COLO829 (cell line): ENCODE results near the gene CD99L2.

Experiments used
- DNase-seq: peaks from one replicate; pipeline ENCODE4 v3.0.0; 2012; ENCODE audit warnings: low spot score

CD99L2 gene, protein sequence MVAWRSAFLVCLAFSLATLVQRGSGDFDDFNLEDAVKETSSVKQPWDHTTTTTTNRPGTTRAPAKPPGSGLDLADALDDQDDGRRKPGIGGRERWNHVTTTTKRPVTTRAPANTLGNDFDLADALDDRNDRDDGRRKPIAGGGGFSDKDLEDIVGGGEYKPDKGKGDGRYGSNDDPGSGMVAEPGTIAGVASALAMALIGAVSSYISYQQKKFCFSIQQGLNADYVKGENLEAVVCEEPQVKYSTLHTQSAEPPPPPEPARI

DNA sequence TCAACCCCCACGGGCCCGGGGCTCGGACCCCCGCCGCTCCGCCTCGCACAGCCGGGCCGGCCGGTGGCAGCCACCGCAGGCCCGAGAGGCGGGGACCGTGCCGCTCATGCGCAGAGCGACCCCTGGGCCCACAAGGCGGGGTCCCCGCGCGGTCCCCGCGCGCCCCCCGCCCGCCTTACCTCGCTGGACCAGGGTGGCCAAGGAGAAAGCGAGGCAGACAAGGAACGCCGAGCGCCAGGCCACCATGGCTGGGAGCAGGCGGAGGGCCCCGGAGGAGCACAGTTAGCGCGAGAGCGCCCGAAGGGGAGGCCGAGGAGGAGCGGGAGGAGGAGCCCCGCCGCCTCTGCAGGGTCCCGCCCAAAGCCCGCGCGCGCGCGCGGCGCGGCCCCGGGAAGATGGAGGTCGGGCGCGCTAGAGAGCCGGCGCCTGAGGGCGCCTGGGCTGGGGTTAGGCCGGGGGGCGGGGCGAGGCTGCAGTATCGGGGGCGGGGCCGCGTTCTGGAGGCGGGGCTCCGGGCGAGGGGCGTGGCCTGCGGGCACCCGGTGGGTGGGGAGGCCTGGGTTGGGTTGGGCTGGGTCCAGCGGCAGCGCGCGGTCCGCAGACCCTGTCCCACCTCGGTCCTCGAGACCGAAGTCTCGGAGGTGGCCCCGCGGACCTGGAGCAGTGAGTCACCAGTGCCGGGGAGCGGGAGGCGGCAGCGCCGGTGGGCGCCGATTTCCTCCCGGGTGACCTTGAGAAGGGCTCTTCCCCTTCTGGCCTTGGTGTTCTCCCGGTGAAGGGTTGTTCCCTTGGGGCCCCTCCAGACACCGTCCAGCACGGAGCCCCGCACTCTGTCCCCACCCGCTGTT, at the start of gene CD99L2:
TSS of gene CD99L2 (minus strand) at position 326 of the 848 bp plus-strand sequence. CDS start at position 246, 80 bp downstream.
- peak; percentile 86 for DNase-seq

DNA sequence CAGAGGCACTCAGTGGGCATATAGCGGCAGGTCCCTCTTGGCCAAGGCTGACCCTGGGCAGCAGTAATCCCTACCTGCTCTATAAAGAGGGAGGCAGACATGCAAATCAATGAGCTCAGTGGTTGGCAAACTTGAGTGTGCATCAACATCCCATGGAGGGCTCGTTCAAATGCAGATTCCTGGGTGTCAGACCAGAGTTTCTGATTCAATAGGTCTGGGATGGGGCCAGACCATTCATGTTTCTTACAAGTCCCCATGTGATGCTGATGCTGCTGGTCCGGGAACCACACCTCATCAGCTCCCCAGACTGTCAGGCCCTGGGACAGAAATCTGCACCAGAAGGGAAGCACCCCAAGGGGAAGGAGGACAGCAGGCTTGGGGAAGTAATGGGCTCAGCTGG, 45.8 kb upstream of the CD99L2 start:
- no peak for DNase-seq

DNA sequence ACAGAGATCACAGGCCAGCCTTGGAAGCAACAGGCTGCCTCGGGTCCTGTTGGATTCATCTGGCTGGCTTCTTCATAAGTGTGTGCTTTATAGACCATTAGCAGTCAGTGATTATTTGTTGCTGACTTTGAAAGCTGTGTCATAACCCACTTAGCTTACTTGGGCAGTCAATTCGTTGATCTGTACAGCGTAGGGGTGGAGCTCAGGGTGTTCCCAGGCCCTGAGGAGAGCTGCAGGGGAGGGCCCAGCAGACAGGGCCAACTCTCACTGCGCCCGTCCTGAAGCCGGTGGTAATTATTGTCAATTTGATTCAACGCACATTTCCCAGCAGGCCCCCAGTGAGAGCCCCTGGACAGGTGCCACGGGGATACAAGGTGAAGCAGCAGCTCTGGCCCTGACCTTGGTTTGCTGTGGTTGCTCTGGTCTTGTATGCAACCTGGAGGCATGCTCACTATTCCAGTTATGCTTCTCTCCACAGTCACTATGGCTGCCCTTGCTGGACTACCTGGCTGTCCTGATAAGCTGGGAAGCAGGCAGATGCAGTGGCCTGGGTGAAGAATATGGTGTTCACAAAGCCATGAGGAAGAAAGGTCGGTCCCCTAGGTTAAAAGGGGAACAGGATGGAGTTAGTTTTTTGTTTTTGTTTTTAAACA, 44.6 kb upstream of the CD99L2 start:
- no peak for DNase-seq

DNA sequence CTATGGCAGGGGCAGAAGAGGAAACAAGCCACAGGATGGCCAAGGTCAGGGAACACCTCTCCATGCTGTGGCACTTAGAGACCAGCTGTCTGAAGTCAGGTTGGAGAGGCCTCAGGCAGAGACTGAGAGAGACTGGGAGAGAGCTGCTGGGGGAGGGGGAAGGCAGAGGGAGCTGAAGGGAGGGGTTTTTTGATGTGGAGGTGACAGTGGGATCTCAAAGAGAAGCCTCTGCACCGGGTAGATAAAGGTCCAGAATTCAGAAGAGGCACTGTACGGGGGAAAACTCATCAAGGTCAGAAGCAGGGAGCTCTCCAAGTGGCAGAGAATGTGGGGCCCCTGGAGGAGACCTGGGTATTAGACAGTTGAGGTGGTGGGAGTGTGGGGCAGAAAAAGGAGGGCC, 43.1 kb upstream of the CD99L2 start:
- DNase-seq: no peak

DNA sequence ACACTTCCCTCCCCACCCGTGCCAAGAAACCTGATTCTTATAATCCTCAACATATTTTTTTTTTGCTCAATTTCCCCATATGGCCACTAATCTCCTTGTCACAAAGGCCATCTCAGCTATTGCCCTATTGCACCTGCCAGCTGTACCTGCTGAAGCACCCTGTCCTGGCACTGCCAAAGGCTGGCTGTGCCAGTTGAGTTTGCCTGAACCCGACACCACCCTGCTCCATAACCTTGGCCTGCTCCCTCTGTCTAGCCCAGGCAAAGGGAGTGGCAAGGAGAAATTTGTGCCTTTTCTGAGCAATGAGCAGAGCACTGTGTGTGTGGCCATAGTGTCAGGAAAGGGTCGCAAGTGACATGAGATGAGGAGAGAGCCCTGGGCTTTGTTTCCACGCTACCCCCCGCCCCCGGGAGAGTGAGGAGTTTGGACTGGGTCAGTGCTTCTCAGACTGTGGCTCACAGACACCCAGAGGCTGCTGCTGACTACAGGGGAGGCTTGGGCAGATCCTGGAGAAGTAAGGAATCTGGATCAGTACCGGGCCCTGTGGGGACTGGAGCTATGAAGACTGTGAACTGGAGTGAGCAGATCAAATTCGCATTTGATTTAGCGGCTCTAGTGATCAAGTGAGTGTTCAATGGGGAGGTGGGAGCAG, 42.5 kb upstream of the CD99L2 start:
- DNase-seq: no peak

DNA sequence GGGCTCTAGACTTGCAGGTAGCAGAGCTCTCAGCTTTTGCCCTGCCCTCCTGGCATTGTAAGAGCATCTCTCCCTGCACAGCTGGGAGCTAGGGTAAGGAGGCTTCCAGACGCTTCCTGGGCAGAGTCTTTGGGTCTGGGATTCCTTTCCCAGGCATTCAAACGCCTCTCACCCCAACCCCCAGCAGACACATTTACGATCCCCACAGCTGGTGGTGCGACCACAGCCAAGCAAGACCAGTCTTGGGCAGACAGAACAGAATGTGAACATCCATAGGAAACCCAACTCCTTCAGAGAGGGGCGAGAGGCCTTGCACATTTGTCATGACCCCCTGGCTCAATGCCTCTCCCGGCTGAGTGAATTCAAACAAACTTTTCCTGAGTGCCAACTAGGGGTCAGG, 38.1 kb upstream of the CD99L2 start:
- DNase-seq: no peak

DNA sequence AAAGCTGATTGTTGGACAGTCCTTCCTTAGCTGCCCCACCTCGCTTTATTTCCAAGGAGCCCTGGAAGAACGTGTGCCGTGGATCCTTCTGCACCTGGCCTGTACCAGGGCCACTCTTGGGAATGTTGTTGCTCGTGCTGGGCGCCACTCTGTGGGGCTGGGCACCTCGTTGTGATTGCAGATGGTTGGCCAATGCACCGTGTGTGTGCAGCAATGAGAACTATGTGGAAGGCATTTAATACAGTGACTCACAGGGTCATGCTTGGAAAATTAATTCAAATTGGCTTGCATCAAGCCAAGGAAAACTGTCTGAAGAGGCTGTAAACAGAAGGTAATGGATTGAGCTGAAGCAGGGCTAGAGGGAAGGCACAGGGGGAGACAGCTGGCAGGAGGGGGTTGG, 37.0 kb upstream of the CD99L2 start:
- DNase-seq: no peak

DNA sequence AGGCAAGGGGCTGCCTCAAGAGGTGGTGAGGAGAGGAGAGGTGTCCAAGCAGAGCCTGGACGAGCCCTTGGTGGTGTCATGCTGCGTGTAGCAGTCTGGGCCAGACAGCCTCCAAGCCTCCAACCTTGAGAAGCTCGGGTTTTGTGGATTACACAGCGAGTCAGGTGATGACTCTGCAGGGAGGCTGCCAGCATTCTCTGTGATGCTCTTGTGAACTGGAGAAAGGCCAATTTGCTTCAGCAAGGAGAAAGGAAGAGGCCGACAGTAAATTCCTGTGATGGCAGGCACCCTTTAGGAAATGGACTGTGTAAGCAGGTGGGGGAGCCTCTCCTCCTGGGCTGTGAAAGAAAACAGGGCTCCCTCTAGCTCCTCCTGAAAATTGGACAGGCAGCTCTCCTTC, 36.0 kb upstream of the CD99L2 start:
- peak; percentile 10 for DNase-seq

DNA sequence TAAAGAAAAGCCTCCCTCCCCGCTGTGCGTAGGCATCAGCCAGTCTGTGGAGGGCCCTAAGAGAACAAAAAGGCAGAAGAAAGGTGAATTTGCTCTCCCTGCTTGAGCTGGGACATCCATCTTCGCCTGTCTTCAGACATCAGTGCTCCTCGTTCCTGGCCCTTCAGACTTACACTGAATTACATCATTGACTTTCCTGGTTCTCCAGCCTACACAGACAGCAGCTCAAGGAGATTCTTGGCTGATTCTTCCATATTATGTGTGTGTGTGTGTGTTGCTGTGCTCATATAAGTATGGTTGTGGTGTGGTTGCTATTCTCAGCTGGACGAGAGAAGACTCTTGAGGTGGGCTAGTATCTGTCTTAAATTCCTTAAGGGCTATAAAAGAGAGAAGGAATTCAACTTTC, 35.5 kb upstream of the CD99L2 start:
- DNase-seq: no peak

DNA sequence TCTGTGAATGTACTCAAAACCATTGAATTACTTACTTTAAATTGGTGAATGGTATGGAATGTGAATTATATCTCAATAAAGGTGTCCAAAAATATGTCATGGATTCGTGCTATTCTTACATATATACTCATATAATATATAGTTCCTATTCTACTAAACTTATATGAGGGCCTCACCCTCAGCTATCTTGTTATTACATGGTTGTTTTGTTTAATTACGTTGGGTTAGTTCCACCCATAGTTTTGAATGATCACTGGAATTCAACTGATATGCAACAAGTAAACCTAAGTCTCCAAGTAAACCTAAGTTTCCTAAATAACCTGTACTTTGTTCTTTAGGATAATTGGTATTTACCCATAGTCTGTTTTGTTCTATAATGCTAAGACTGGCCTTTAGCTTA, 30.6 kb upstream of the CD99L2 start:
- DNase-seq: no peak

DNA sequence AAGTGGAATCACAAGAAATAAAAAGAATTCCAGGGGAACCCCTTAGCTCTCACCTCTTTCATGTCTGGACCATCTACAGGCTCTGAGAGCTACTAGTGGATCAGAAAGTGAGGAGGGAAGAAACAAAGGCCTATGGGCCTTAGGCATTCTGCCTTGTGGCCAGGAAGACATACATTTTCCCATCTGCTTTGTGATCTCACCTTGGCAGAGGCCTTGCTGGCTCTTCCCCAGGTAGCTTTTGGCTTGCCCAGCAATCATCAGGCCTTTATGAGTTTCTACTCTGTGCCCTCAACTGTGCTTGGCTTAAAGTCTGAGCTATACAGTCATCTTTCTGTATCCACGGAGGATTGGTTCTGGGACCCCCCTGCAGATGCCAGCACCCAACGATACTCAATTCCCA, 28.3 kb upstream of the CD99L2 start:
- DNase-seq: no peak

DNA sequence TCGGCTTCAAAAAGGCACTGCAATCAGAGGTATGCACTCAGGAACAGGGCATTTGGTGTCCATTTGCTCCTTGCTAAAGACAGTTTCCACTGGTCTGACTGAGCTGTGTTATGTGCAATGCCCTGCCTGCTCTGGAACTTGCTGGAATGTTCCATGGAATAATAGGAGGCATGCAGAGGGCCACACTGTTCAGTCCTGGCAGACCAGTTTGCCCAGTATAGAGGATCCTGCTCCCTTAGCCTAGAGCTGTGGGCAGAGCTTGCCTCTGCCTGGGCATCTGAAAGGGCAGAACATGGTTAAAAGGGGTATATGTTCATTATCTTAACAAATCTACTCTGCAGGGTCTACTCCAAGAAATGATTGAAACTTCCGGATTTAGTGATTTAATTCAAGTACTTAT, 27.8 kb upstream of the CD99L2 start:
- DNase-seq: no peak

DNA sequence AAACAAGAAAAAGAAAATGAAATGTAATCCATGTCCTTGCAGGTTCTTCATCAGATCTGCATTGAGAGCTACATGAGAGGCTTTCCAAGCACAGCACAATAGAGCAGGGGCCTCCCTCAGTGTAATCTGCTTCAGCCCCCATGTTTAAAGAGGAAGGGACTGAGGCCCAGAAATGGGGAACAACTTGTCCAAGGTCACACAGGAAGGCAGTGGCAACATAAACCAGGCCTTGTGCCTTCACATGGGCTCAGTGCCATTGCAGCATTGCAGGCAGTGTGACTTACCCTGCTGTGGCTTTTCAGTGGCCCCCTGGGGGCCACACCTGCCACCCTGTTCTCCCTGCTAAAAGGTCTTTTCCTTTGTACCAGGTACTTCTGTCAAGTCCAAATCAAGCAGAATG, 20.9 kb upstream of the CD99L2 start:
- no peak for DNase-seq

DNA sequence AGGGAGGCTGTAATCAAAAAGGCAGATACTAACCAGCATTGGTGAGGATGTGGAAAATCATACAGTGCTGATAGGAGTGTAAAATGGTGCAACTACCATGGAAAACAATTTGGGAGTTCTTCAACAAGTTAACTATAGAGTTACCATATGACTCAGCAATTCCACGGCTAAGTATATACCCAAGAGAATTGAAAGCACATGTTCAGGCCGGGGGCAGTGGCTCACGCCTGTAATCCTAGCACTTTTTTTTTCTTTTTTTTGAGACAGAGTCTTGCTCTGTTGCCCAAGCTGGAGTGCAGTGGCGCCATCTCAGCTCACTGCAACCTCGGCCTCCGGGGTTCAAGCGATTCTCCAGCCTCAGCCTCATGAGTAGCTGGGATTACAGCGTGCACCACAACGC, 15.0 kb upstream of the CD99L2 start:
- no peak for DNase-seq

DNA sequence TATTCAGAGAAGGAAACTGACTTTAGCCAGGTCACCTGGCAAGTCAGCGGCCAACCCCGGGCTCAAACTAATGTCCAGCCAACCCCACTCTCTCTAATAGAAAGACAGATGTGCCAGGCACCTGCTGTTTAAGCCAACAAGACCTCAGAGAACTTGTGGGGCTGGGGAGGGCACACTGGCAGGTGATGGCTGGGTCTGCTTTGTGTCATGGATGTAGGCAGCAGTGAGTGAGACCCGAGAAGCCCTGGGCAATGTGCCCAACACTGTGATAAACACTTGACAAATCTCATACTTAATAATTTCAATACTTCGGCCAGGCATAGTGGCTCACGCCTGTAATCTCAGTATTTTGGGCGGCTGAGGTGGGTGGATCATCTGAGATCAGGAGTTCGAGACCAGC, 9.0 kb upstream of the CD99L2 start:
- DNase-seq: no peak

DNA sequence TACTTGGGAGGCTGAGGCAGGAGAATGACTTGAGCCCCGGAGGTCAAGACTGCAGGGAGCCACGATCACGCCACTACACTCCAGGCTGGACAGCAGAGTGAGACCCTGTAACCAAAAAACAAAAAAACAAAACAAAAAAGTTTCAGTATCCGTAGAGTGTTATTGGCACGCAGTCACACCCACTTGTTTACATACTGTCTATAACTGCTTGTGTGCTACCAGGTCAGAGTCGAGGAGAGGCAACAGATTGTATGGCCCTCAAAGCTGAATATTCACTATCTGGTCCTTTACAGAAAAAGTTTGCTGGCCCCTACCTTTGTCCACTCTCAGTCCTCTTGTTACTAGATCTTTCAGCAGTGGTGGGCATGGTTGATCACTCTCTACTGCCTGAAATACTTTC, 8.2 kb upstream of the CD99L2 start:
- DNase-seq: no peak

DNA sequence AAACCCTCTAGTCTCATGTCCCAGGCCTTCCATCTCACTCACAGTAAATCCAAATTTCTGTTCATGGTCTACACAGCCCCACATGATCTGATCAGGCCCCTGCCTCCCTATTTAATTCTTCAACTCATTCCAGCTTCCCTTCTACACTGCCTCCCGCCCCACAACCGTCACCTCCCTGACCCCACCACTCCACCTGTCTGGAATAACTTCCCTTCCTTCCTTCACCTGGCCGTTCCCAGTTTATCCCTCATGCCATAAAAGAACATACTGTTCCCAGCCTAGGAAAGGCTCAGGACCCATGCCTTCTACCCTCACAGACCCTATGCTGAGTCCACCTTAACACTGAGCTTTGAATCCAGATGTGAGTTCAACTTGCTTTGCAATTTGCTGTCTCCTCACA, 6.8 kb upstream of the CD99L2 start:
- DNase-seq: no peak

DNA sequence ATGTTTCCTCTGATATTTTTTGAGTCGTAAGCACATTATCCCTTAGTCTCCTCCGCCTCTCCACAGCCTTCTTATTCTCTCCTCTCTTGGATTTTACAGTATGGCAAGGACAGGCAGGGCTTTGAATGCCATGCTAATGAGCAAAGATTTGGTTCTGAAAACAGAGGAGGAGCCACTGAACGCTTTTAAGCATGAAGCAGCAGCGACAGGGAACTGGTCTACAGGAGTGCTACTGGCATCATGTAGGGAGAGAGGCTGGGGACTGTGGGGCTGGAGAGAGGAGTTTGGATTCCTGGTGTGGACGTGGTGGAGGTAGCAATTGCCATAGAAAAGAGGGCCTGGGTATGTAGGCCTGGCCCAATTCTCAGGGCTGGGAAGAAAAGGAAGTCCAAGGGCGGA, 4.6 kb upstream of the CD99L2 start:
- no peak for DNase-seq

DNA sequence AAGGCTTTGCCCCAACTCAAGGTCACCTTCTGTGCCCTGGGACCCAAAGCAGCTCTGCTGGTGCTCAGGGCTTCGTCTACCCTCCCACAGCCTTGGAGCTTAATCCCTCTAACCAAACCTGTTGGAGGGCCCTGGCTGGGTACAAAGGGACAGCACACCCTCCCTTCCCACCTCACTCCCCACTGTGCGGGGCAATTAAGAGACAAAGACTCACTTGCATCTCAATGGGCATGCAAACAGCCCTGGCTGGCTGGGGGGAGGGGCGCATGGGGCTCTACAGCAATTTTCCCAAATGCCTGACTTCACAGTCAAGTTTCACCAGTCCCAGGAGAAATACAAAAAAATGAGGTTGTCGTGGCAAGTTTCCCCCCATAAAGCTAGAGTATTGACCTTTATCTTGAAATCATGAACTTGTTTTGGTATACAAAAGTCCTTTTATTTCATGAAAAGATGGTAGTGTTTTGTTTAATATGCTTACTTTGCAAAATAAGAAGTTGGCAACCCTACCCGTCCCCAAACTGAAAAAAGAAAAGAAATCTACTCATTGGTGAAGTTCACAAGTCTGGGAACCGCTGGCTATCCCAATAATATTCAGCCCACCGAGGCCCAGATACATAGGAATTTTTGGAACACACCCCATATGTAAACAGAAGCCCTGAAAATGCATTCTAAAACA, 4.1 kb upstream of the CD99L2 start:
- DNase-seq: no peak

DNA sequence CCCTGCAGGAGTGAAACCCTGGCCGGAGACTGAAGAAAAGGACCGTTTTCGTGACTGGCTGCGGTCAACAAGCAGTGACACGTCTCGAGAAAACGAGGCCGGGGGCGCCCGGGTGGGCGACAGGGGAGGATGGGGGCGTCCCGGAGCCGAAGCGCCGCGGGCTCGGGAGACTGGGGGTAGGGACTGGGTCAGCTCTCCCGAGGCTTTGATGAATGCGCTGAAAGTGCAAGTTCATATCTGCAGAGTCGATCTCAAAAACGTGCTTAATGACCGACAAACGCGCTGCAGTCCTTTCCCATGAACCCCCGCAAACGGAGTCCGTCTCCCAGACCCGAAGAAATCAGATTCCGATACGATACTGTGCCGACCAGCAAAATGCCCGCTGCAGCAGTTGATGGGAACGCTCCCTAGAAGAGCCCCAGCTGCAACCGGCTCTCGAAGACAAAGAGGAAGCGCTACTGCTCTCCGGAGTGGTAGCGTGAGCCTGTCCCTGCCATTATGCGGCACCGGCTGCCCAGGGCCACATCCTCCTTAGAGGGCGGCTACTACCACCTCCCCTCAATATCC, 806 bp upstream of the CD99L2 start:
- DNase-seq: no peak

DNA sequence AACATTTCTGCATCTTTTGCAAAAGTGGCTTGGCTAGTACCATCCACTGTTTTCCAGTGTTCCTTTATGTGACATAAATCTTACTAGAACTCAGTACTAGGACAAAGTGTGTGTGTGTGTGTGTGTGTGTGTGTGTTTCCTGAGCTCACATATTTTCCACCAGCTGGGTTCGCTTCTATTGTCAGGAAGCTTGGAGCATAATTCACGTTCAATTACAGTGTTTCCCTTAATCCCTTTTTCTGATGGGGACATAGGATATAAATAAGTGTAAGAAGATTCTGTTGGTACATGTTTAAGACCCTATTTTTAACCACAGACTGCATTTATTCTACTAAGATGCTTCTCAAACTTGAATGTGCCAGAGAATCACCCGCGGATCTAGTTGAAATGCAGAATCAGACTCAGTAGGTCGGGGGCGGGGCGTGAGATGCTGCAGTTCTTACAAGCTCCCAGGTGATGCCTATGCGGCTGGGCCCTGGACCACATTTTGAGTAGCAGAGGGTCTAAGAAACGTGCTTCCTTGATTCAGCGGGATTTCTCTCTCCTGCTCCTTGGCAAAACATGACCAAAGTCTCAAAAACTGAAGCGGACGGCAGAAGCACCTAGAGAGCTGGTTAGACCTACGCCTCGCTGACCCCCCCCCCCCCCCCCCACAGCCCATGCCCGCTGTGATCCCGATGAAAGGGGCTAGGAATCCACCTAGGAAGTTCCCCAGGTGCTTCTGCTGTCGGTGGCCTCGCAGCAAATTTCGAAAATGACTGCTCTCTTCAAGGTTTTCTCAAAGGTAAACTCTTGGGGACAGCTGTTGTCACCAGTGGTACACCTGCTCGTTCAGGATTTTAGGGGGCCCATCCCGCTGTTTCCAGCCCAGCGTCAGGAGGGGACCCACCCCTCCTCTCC, 797 bp downstream of the CD99L2 start:
- no peak for DNase-seq
